ENCODE measurements around the gene ZDHHC3.

The ZDHHC3 gene

GRCh38 chr3:44965165-44965564, 10.8 kb downstream of the ZDHHC3 start:
- H3K4me3 ChIP-seq (ENCODE audit: low read depth, low read length): no peak overlapping the region
- no peak for DNase-seq (ENCODE audit: low read depth)
- TF ChIP-seq CTCF (conservative IDR thresholded peaks at IDR 0.05; ENCODE audit: low read depth, low read length): no peak

GRCh38 chr3:44963571-44964325, 12.2 kb downstream of the ZDHHC3 start:
- TF ChIP-seq CTCF (conservative IDR thresholded peaks at IDR 0.05; ENCODE audit: low read depth, low read length): no peak
- H3K4me3 ChIP-seq (ENCODE audit: low read depth, low read length): no peak overlapping the region
- no peak for DNase-seq (ENCODE audit: low read depth)

- peak; percentile 48 for DNase-seq (ENCODE audit: low read depth)
These were observed 13.2 kb downstream of the ZDHHC3 start for GRCh38 chr3:44962621-44963393.

GRCh38 chr3:44961888-44962287, 14.1 kb downstream of the ZDHHC3 start:
- no peak for DNase-seq (ENCODE audit: low read depth)
- no peak overlapping the region for H3K4me3 ChIP-seq (ENCODE audit: low read depth, low read length)
- no peak for TF ChIP-seq CTCF (conservative IDR thresholded peaks at IDR 0.05; ENCODE audit: low read depth, low read length)

More at GRCh38 chr3:44962621-44963393, 13.2 kb downstream of the ZDHHC3 start:
- H3K4me3 ChIP-seq (ENCODE audit: low read depth, low read length): no peak overlapping the region
- no peak for TF ChIP-seq CTCF (conservative IDR thresholded peaks at IDR 0.05; ENCODE audit: low read depth, low read length)

GRCh38 chr3:44960387-44961026, 15.5 kb downstream of the ZDHHC3 start:
- peak; percentile 64 for DNase-seq (ENCODE audit: low read depth)
- TF ChIP-seq CTCF (conservative IDR thresholded peaks at IDR 0.05; ENCODE audit: low read depth, low read length): no peak
- H3K4me3 ChIP-seq (ENCODE audit: low read depth, low read length): no peak overlapping the region

- no peak overlapping the region for H3K4me3 ChIP-seq (ENCODE audit: low read depth, low read length)
- TF ChIP-seq CTCF (conservative IDR thresholded peaks at IDR 0.05; ENCODE audit: low read depth, low read length): no peak
- no peak for DNase-seq (ENCODE audit: low read depth)
These were observed 17.6 kb downstream of the ZDHHC3 start for GRCh38 chr3:44958386-44958785.
